T-helper 1 cell treated with Interleukin-12 subunit alpha and Interleukin-12 subunit beta and Interleukin-4 antibody, amounts not matched to agents 30 μg/mL and 1 μg/mL, for 36 hours (primary cell): Measurements from ENCODE around the gene HSD3B2.

Experiments
- H3K27ac Mint-ChIP-seq: one replicate; pipeline ENCODE4 v1.8.0; 2021; ENCODE audit warnings: mild to moderate bottlenecking, mixed read lengths
- H3K27me3 Mint-ChIP-seq: one replicate; pipeline ENCODE4 v1.8.0; 2021; ENCODE audit warnings: low read depth, mixed read lengths
- H3K36me3 Mint-ChIP-seq: one replicate; pipeline ENCODE4 v1.8.0; 2021; ENCODE audit warnings: low read depth, mixed read lengths
- H3K4me1 Mint-ChIP-seq: one replicate; pipeline ENCODE4 v1.8.0; 2021; ENCODE audit warnings: low read depth, mixed read lengths
- H3K4me3 Mint-ChIP-seq: one replicate; pipeline ENCODE4 v1.8.0; 2021; ENCODE audit warnings: mild to moderate bottlenecking, moderate library complexity, mixed read lengths
- H3K9me3 Mint-ChIP-seq: one replicate; pipeline ENCODE4 v1.8.0; 2021; ENCODE audit warnings: mixed read lengths

HSD3B2 gene

DNA sequence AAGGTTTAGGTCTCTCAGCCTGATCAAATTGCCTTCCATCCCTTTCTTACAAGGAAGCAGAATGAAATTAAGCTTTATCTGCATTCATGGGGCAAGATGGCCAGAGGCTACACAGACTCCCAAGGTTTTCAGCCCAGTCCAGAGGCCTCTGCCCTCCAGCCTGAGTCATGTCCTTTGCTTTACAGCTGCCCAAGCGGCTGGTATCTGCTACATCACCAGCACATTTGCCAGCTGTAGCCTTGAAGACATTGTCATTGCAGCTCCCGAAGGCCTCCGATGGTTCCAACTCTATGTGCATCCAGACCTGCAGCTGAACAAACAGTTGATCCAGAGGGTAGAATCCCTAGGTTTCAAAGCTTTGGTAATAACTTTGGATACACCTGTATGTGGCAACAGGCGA, 30.4 kb upstream of the HSD3B2 start:
- no peaks in the 10 kb centered on the region for H3K36me3 Mint-ChIP-seq
- no peak overlapping the region for H3K4me3 Mint-ChIP-seq
- H3K27ac Mint-ChIP-seq, result no peak overlapping the region
- no peaks in the 10 kb centered on the region for H3K27me3 Mint-ChIP-seq
- no peaks in the 10 kb centered on the region for H3K4me1 Mint-ChIP-seq
- H3K9me3 Mint-ChIP-seq, result no peaks in the 10 kb centered on the region

DNA sequence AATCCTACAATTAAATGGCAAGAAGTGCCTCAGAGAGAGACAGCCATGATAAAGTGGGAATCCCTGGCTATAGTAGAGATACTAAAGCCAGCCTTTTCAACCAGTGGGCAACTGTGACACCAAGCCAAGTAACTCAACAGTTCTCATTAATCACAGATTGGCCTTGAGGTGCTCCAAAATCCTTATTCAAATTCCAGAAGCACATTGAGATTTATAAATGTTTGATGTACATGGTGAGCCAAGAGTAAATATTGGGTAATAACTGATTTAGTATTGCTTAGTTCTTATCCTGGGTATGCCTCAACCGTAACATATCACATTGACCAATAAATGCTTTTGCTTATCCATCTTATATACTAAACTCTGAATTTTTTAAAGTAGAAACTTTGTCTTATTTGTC, 29.3 kb upstream of the HSD3B2 start:
- H3K27ac Mint-ChIP-seq, result no peak overlapping the region
- H3K27me3 Mint-ChIP-seq, result peaks cover 3% of the 10 kb centered on the region
- H3K4me1 Mint-ChIP-seq, result no peaks in the 10 kb centered on the region
- no peaks in the 10 kb centered on the region for H3K36me3 Mint-ChIP-seq
- no peaks in the 10 kb centered on the region for H3K9me3 Mint-ChIP-seq
- H3K4me3 Mint-ChIP-seq, result no peak overlapping the region

DNA sequence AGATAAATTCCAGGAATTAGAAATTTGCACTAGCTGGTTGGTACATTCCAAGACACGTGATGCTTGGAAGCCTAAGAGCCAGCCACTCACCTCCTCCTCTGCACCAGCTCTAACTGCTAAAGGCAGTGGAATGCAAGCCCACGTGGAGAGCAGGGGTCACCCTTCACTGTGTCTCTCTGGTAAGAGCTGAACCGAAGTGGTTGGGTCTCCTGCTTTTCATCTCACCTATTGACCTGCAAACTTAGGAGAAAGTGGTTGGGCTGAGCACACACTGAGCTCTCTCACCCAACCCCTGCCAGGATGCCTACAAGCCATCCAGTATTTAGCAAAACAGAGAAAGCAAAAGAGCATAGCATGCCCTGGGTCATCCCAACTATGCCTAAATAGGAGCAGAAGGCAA, 27.1 kb upstream of the HSD3B2 start:
- no peaks in the 10 kb centered on the region for H3K36me3 Mint-ChIP-seq
- H3K27ac Mint-ChIP-seq, result no peak overlapping the region
- no peaks in the 10 kb centered on the region for H3K4me1 Mint-ChIP-seq

DNA sequence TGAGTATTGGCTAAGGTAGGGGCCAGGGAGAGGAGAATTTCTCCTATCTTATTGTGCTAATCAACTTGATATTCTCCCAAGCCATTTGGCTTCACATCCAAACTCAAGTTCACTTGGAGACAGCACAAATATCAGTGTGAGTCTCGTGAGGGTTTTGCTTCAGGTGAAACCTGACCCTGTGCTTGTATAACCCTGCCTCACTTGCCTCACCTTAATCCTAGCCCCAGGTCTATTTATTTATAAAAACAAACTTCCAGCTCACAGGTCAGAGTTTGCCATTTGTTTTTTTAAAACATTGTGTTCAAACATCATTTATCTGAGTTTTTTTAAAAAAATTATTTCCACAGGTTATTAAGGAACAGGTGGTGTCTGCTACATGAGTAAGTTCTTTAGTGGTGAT, 26.5 kb upstream of the HSD3B2 start:
- Mint-ChIP-seq H3K27me3 (peaks cover 3% of the 10 kb centered on the region), H3K9me3 (no peaks in the 10 kb centered on the region)

More for the DNA sequence above, 27.1 kb upstream of the HSD3B2 start:
- Mint-ChIP-seq H3K9me3 (no peaks in the 10 kb centered on the region), H3K4me3 (no peak overlapping the region), H3K27me3 (peaks cover 3% of the 10 kb centered on the region)

DNA sequence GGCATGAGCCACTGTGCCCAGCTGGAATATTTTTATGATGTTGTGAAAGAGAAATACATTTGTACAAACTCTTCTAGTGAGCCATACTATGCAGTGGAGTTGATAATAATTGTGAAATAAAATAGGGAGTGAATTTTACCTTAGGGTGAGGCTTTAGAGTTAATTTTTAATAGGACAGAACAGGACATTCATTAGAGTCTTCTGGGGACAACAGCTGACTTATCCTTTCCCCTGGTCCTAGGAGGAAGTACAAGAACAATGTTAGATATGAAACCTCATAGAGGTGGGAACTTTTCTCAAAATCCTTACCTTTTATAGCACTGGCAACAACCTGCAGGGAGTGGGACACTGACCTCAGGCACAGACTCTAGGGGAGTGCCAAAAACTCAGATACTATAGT, 24.4 kb upstream of the HSD3B2 start:
- Mint-ChIP-seq H3K4me3 (no peak overlapping the region), H3K4me1 (no peaks in the 10 kb centered on the region), H3K9me3 (no peaks in the 10 kb centered on the region), H3K27ac (no peak overlapping the region), H3K27me3 (peaks cover 3% of the 10 kb centered on the region), H3K36me3 (no peaks in the 10 kb centered on the region)

More for the DNA sequence above, 26.5 kb upstream of the HSD3B2 start:
- H3K4me3 Mint-ChIP-seq, result no peak overlapping the region
- H3K36me3 Mint-ChIP-seq, result no peaks in the 10 kb centered on the region
- H3K4me1 Mint-ChIP-seq, result no peaks in the 10 kb centered on the region
- no peak overlapping the region for H3K27ac Mint-ChIP-seq

DNA sequence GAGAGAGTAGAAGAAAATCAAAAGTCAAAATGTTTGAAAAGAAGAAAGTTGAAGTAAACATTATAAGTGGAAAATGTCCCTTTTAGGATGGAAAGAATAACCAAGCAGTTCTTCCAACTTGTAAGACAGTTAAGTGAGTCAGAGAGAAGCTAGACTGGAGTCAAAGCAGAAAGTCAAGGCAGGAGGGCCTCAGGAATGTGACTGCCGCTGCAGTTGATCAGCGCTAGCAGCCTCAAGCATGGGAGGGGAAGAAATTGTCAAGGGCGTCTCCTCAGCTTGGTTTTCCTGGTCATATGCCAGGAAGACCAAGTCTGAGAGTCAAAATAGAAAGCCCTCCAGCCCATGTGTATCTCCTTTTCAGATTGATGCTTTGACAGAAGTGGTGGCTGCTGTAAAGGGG, 23.2 kb upstream of the HSD3B2 start:
- Mint-ChIP-seq H3K4me3 (no peak overlapping the region), H3K9me3 (no peaks in the 10 kb centered on the region), H3K27me3 (peaks cover 3% of the 10 kb centered on the region), H3K27ac (no peak overlapping the region), H3K36me3 (no peaks in the 10 kb centered on the region), H3K4me1 (no peaks in the 10 kb centered on the region)

DNA sequence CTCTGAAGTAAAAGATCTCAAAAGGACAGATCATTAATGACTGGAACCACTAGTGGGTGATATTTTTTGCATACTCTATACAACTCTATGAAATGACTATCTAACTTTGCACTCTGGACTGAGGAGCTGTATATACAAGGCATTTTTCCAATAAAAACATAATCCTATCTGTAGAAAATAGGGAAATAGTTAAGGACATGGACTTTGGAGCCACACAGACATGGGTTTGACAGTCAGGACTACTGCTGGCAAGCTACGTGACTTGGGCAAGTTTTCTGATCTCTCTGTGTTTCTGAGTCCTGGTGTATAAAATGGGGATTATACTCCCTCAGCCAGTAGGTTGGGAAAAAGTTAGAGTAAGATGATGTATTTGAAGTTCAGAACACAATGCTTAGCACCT, 20.9 kb upstream of the HSD3B2 start:
- H3K27ac Mint-ChIP-seq, result no peak overlapping the region
- H3K36me3 Mint-ChIP-seq, result no peaks in the 10 kb centered on the region
- H3K4me3 Mint-ChIP-seq, result no peak overlapping the region
- H3K4me1 Mint-ChIP-seq, result no peaks in the 10 kb centered on the region
- H3K27me3 Mint-ChIP-seq, result peaks cover 3% of the 10 kb centered on the region
- no peaks in the 10 kb centered on the region for H3K9me3 Mint-ChIP-seq

DNA sequence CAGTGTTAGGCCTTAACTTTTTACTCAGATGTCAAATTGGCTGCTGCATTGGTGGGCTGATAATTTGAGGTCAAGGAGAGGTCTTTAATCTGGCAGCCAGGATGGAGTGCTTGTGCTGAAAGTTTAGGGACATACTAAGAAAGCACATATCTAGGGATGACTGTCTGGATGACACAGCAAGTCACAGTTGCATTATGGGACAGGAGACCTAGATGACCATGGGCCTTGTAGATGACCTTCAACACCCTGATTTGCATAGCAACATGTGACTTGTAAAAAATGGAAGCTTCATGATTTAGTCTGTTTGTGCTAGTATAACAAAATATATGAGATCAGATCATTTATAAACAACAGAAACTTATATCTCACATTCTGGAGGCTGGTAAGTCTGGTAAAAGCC, 18.0 kb upstream of the HSD3B2 start:
- Mint-ChIP-seq H3K36me3 (no peaks in the 10 kb centered on the region), H3K4me1 (no peaks in the 10 kb centered on the region), H3K4me3 (no peak overlapping the region), H3K27ac (no peak overlapping the region), H3K9me3 (no peaks in the 10 kb centered on the region), H3K27me3 (no peaks in the 10 kb centered on the region)

DNA sequence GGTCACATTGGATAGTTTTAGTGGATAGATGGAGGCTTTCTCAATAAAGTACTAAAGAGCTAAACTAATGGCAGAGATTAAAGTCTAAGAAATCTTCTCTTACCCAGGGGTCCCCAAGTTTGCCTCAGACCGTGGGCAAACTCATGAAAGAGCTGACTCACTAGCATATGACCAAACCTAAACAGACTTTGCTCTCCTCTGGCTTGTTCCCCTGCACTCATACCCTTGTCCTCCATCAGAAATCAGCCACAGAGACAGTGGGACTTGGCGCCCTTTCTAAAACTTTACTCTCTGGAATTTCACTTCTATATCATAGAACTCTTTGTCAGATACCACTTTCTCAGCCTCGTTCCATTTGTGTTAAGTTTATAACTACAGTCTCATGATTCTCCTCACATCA, 17.0 kb upstream of the HSD3B2 start:
- Mint-ChIP-seq H3K4me3 (no peak overlapping the region), H3K9me3 (no peaks in the 10 kb centered on the region), H3K36me3 (no peaks in the 10 kb centered on the region), H3K27me3 (no peaks in the 10 kb centered on the region), H3K27ac (no peak overlapping the region), H3K4me1 (no peaks in the 10 kb centered on the region)

DNA sequence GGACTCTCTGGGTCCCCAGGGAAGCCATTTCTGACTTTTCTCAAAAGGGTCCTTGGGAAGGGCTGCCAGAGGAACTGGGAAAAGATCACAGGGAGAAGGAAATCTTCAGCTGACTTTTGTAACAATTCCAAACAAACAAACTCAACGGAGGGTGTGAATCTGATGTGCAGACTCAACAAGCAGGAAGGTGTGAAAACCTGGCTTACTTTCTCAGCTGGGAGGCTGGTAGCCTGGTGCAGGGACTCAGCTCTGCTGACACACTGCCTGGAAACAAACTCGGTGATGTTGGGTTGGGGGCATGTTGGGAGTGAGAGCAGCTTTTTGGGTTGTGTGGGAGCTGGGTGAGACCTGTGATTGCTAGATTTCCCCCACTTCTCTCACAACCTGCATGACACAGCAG, 10.2 kb upstream of the HSD3B2 start:
- Mint-ChIP-seq H3K9me3 (no peaks in the 10 kb centered on the region), H3K27ac (no peak overlapping the region), H3K4me1 (no peaks in the 10 kb centered on the region), H3K27me3 (no peaks in the 10 kb centered on the region), H3K4me3 (no peak overlapping the region), H3K36me3 (no peaks in the 10 kb centered on the region)

DNA sequence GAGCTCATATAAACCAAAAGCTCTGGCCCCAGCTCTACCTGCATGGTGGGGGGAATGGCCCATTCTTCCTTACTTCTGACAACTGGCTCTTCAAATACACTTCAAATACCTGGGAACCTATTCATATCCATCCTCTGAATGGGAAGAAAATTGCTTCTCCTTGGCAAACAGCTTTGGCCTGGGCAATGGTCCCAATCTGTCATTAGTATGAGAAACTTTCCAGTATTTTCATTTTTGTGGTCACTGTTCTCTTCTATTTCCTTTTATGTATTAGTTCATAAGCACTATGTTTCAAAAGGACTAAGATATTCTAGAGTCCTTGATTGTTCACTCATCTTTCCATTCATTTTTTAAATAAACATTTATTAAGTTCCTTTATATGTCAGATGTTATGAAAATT, 5.2 kb upstream of the HSD3B2 start:
- Mint-ChIP-seq H3K4me3 (no peak overlapping the region), H3K36me3 (no peaks in the 10 kb centered on the region), H3K9me3 (no peaks in the 10 kb centered on the region), H3K4me1 (no peaks in the 10 kb centered on the region), H3K27me3 (no peaks in the 10 kb centered on the region), H3K27ac (no peak overlapping the region)

DNA sequence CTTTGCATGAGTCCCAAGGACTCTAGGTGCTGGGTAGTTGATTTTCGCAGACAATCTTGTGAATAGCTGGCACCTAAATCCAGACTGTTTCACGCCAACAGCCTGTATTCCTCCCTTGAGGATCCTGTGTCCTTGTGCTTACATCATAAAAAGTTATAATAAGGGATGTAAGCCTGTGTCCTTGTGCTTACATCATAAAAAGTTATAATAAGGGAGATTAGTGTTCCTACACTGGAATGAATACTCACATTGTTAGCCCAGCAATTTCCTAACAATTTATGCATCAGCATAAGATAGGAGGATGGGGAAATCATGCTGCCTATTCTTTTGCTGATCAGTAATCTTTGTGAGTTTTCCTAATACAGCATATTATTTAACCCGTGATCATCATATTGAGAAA, 4.0 kb upstream of the HSD3B2 start:
- Mint-ChIP-seq H3K4me3 (no peak overlapping the region), H3K27ac (no peak overlapping the region), H3K27me3 (no peaks in the 10 kb centered on the region), H3K4me1 (no peaks in the 10 kb centered on the region), H3K36me3 (no peaks in the 10 kb centered on the region), H3K9me3 (no peaks in the 10 kb centered on the region)

DNA sequence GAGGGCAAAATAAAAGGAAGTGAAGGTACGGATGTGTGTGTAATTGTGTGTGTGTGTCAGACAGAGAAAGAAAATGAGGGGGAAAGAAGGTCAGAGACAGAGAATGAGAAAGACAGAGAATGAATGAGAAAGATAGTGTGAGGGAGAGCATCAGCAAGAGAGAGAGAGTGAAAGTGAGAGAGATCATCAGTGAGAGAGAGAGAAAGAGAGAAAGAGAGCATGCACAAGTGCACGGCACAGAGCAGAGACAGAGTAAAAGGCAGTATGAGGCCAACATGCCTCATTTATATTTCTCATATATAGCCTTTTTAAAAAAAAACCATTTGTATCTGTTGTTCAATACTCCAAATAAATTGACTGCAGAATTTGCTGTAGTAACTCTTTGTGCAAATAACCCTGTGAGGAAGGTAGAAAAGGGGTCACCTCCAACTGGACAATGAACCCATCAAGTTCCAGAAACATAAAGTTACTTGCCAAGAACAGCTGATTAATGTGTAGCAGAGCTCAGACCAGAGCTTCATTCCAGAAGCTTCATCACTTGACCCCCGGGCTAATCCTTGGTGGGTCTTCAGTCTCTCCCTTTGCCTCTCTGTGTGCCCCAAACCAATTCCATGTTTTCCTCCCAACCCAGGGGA, 1.2 kb downstream of the HSD3B2 start:
- no peak overlapping the region for H3K27ac Mint-ChIP-seq
- H3K4me1 Mint-ChIP-seq, result no peaks in the 10 kb centered on the region
- no peak overlapping the region for H3K4me3 Mint-ChIP-seq
- no peaks in the 10 kb centered on the region for H3K36me3 Mint-ChIP-seq
- no peaks in the 10 kb centered on the region for H3K27me3 Mint-ChIP-seq
- H3K9me3 Mint-ChIP-seq, result no peaks in the 10 kb centered on the region

DNA sequence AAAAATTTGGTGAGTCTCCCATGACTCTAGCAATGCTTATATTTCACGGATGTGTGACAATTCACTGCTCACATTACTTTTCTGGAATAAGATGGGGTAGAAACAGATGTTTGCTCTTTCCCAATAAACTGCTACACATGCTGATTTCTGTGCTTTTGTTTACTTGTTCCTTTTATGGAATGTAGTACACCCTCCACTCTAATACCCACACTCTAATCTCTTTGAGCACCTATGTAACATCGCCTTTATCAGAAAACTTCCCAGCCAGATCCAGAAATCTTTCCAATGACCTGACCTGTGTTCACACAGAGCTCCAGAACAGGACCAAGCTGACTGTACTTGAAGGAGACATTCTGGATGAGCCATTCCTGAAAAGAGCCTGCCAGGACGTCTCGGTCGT, 4.2 kb downstream of the HSD3B2 start:
- H3K36me3 Mint-ChIP-seq, result no peaks in the 10 kb centered on the region
- H3K9me3 Mint-ChIP-seq, result no peaks in the 10 kb centered on the region
- H3K27ac Mint-ChIP-seq, result no peak overlapping the region
- no peaks in the 10 kb centered on the region for H3K27me3 Mint-ChIP-seq
- H3K4me3 Mint-ChIP-seq, result no peak overlapping the region
- H3K4me1 Mint-ChIP-seq, result no peaks in the 10 kb centered on the region

DNA sequence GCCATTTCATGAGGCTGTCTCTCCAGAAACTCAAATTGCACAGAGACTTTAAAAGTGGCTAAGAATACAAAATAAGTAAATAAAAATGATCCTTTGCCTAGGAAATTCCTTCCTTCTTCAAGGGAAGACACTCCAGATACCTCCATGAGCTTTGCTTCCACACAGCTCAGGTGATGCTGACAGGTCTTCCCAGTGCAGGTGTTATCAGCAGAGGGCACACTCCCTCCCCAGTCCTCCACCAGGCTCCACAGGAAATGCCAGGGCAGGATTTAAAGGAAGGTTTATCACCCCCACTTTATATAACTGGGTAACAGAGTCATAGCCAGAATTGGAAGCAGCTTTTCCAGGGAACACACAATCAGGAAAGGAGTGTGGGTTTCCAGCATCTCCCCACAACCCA, 5.7 kb downstream of the HSD3B2 start:
- H3K36me3 Mint-ChIP-seq, result no peaks in the 10 kb centered on the region
- H3K27ac Mint-ChIP-seq, result no peak overlapping the region
- no peak overlapping the region for H3K4me3 Mint-ChIP-seq
- no peaks in the 10 kb centered on the region for H3K4me1 Mint-ChIP-seq
- no peaks in the 10 kb centered on the region for H3K27me3 Mint-ChIP-seq
- H3K9me3 Mint-ChIP-seq, result no peaks in the 10 kb centered on the region

DNA sequence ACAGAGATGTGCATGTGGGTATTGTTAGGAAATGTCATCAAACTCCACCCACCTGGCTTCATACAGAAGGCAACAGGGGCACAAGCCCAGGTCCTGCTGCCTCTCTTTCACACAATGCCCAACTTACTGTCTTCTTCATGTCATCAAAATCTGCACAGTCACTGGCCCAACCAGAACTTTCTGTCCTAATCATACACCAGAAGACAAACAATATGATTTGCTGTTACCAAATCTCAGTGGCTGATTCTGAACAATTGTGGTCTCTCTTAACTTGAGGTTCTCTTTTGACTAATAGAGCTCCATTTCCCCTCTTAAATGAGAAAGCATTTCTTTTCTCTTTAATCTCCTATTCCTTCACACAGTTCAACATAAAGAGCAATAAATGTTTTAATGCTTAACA, 7.7 kb downstream of the HSD3B2 start:
- Mint-ChIP-seq H3K4me3 (no peak overlapping the region), H3K36me3 (no peaks in the 10 kb centered on the region), H3K4me1 (no peaks in the 10 kb centered on the region), H3K9me3 (no peaks in the 10 kb centered on the region), H3K27me3 (no peaks in the 10 kb centered on the region), H3K27ac (no peak overlapping the region)
